Peyer's patch (tissue), 4 donors: Measurements from ENCODE around the gene CCDC88C.

Experiments
- CTCF ChIP-seq, 6 experiments: fragments of 450-650 bp in 4 of 6; fragments of 200-600 bp in 2 of 6; sonication (generic) in 1 of 6; IDR thresholded peaks; one replicate each; pipeline ENCODE4 v1.5.1; 2017 to 2019; ENCODE audit warnings: antibody characterized with exemption in 6 of 6, mild to moderate bottlenecking in 3 of 6, moderate library complexity in 1 of 6
- POLR2A ChIP-seq, 2 donors: fragments of 450-650 bp; IDR thresholded peaks; one replicate each; pipeline ENCODE4 v1.5.1; 2017; ENCODE audit warnings: antibody characterized with exemption in 2 of 2, mild to moderate bottlenecking in 2 of 2, moderate library complexity in 2 of 2

- TF ChIP-seq POLR2A (IDR thresholded peaks at IDR 0.05) = no peak
- TF ChIP-seq CTCF (IDR thresholded peaks at IDR 0.05) = no peak
Measured at GRCh38 chr14:91313154-91313850, 104.3 kb downstream of the CCDC88C start.
